ENCODE measurements around the gene ABCC4.

Gene ABCC4

DNA sequence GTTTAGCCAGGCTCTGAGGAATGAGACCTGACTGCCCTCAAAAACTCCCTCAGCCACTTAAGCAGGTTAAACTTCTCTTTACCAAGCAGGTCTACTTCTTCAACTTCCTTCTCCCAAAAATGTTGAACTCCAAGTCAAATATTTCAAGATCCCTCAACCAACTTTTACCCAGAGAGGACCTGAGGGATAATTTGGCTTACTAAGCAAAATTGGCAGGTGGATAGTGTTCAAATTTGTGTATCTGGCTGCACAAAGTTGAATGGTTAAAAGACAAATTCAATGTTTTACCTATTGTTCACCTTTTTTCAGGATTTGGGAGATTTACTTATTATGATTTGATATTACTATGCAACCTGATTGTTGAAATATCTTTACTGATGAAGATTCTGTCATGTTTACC is 296.0 kb downstream of the ABCC4 start:
- no peak for DNase-seq
- no peak overlapping the region for H3K4me3 ChIP-seq
- peaks cover 0 to 8% of the 10 kb centered on the region in 2 donors for H3K27me3 ChIP-seq
- no peak overlapping the region for H3K27ac ChIP-seq
- H3K36me3 ChIP-seq: no peaks in the 10 kb centered on the region
- no peaks in the 10 kb centered on the region for H3K9me3 ChIP-seq
- peaks cover 0 to 9% (median 4%) of the 10 kb centered on the region in 4 donors for H3K4me1 ChIP-seq
- intact Hi-C loops (cut with DNase I; ENCODE audit: low total_unique reads): no loop called here
- TF ChIP-seq CTCF (IDR thresholded peaks at IDR 0.05): no peak

DNA sequence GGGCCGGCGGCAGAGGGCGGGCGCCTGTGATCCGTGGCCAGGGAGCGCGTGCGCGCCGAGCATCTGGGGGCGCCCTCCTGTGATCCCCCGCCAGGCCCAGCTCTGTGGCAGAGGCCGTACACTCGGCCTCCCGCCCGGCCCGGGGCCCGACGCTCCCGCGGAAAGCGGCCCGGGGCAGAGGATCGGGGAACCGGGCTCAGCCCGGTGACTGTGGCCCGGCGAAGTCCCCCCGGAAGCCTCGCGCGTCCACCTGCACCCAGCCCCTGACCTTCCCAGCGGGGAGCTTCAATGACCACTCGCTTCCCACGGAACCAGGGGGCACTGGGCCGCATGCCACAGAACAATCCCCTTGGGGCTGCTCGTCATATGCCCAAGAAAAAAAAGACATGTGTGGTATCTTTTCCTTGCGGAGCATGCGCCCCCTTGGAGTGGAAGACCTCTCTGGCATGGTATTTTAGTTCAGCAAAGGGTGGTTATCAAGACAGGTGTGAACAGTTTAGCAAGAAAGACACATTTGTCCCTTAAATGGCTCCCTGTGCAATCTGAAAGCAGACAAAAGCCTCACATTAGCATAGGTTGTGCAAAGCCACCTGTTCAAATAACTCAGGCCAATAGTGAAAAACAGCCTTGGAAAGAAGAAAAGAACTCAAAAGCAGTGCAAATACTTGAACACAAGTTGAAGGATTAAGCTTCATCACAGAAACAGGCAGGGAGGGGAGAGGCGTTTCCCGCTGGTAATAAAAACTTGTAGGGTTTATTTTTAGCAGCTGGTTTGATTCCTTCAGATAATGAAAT is 298.0 kb downstream of the ABCC4 start:
- TF ChIP-seq CTCF (IDR thresholded peaks at IDR 0.05): no peak
- Histone ChIP-seq H3K27me3 (peaks cover 0 to 8% of the 10 kb centered on the region in 2 donors), H3K36me3 (no peaks in the 10 kb centered on the region), H3K4me3 (peak overlapping the region in 1 of 2 donors; percentile 2), H3K9me3 (no peaks in the 10 kb centered on the region), H3K27ac (no peak overlapping the region), H3K4me1 (peaks cover 0 to 9% (median 4%) of the 10 kb centered on the region in 4 donors)
- intact Hi-C loops (cut with DNase I; ENCODE audit: low total_unique reads): no loop called here
- no peak for DNase-seq

DNA sequence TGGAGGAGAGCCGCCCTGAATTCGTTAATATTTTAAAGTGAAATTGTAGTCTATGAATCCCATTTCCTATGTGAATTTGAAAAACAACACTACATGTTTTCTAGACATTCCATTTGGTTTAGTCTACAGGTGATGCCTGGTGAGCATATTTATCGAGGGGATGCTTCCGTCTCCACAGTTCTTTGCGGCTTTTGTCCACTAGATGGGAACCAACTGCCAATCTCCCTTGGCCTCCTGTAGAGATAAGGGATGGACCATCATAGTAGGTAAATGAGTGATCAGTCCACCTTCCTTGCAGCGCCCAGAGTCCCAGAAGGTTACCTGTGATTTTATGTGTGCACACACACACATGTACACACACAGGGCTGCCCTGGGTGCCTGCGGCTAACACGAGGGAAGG is 299.1 kb downstream of the ABCC4 start:
- intact Hi-C loops (cut with DNase I; ENCODE audit: low total_unique reads): no loop called here
- Histone ChIP-seq H3K4me3 (no peak overlapping the region), H3K27me3 (peaks cover 0 to 8% of the 10 kb centered on the region in 2 donors), H3K27ac (no peak overlapping the region), H3K4me1 (peaks cover 0 to 9% (median 4%) of the 10 kb centered on the region in 4 donors), H3K36me3 (no peaks in the 10 kb centered on the region), H3K9me3 (no peaks in the 10 kb centered on the region)
- TF ChIP-seq CTCF (IDR thresholded peaks at IDR 0.05): no peak
- DNase-seq: no peak

DNA sequence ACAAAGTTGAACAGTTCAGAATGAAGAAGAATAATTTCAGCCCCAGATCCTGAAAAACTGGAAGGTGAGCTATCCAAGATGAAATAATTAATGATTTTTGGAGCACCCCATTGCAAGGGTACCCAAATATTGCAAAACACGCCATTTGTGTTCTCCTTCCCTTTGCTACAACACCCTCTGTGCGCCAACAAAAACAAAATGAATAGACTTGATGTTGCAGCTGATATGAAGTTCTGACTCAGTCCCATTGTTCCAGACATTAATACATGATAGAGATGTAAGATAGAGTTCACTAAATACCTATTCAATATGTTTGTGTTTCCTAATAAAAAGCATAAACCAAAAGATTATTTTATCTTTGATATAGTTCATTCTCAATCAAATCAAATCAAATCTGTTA is 301.4 kb downstream of the ABCC4 start:
- Histone ChIP-seq H3K27ac (no peak overlapping the region), H3K4me3 (no peak overlapping the region), H3K4me1 (peaks cover 0 to 9% (median 4%) of the 10 kb centered on the region in 4 donors), H3K9me3 (no peaks in the 10 kb centered on the region), H3K27me3 (peaks cover 0 to 8% of the 10 kb centered on the region in 2 donors), H3K36me3 (no peaks in the 10 kb centered on the region)
- no peak for TF ChIP-seq CTCF (IDR thresholded peaks at IDR 0.05)
- no peak for DNase-seq
- intact Hi-C loops (cut with DNase I; ENCODE audit: low total_unique reads): no loop called here

DNA sequence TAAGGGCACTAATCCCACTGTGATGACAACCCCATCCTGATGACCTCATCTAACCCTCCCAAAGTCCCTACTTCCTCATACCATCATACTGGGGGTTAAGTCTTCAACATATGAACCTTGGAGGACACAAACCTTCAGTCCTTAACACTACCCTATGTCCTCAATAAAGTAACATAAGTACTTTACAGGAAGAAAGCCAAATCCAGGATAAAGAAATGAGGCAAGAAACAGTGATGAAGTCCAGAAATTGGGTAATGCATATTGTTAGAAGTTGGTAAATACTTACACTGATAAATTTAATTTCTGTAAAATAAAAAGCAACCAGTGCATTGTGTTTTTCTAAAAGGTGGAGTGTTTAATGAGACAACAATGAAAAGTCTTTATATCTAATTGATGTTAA is 304.1 kb downstream of the ABCC4 start:
- H3K9me3 ChIP-seq: no peaks in the 10 kb centered on the region

More for the DNA sequence above, 304.1 kb downstream of the ABCC4 start:
- no peak overlapping the region for H3K4me3 ChIP-seq
- H3K4me1 ChIP-seq: no peaks in the 10 kb centered on the region
- TF ChIP-seq CTCF (IDR thresholded peaks at IDR 0.05): no peak
- H3K27me3 ChIP-seq: no peaks in the 10 kb centered on the region
- no peaks in the 10 kb centered on the region for H3K36me3 ChIP-seq
- intact Hi-C loops (cut with DNase I; ENCODE audit: low total_unique reads): no loop called here
- DNase-seq: no peak
- H3K27ac ChIP-seq: no peak overlapping the region

Data from tibial artery (tissue), 4 donors.